Measurements from ENCODE around the gene CASP9.

DNA sequence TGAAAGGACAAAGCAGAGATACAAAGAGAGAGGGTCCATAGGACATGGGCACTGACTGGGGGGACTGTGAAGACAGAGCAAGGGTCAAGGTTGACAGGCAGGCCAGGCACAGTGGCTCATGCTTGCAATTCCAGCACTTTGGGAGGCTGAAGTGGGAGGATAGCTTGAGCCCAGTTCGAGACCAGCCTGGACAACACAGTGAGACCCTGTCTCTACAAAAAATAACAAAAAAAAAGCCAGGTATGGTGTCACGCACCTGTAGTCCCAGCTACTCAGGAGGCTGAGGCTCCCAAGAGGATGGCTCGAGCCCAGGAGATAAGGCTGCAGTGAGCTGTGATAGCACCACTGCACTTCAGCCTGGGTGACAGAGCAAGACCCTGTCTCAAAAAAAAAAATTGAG, 4.4 kb downstream of the CASP9 start:
- TF ChIP-seq EZH2 (IDR thresholded peaks at IDR 0.05; ENCODE audit: borderline replicate concordance) (no peak), EZH2phosphoT487 (IDR thresholded peaks at IDR 0.05; ENCODE audit: low read depth, severe bottlenecking, unreplicated experiment) (no peak)
- TF ChIP-seq, protein P1, sequence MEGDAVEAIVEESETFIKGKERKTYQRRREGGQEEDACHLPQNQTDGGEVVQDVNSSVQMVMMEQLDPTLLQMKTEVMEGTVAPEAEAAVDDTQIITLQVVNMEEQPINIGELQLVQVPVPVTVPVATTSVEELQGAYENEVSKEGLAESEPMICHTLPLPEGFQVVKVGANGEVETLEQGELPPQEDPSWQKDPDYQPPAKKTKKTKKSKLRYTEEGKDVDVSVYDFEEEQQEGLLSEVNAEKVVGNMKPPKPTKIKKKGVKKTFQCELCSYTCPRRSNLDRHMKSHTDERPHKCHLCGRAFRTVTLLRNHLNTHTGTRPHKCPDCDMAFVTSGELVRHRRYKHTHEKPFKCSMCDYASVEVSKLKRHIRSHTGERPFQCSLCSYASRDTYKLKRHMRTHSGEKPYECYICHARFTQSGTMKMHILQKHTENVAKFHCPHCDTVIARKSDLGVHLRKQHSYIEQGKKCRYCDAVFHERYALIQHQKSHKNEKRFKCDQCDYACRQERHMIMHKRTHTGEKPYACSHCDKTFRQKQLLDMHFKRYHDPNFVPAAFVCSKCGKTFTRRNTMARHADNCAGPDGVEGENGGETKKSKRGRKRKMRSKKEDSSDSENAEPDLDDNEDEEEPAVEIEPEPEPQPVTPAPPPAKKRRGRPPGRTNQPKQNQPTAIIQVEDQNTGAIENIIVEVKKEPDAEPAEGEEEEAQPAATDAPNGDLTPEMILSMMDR (IDR thresholded peaks at IDR 0.05; ENCODE audit: poor library complexity): no peak
